MG63 (cell line): Measurements from ENCODE around the gene ARID3B. TPM values are rescaled to one million over a fixed set of nuclear protein-coding genes. Genes with fewer than 3 reads are reported as not detected.

Experiments
- DNase-seq: peaks from one replicate; pipeline ENCODE4 v3.0.0-alpha.2; 2020
- H3K27me3 ChIP-seq: fragments of 250-450 bp; sonication (Bioruptor Pico); 2 replicates; pipeline ENCODE4 v1.5.1; 2020; ENCODE audit warnings: mild to moderate bottlenecking, moderate library complexity
- H3K36me3 ChIP-seq: fragments of 250-450 bp; sonication (Bioruptor Pico); 2 replicates; pipeline ENCODE4 v1.5.1; 2020; ENCODE audit warnings: mild to moderate bottlenecking, moderate library complexity
- H3K4me3 ChIP-seq: fragments of 250-450 bp; sonication (Bioruptor Pico); 2 replicates; pipeline ENCODE4 v1.5.1; 2020; ENCODE audit warnings: mild to moderate bottlenecking, moderate library complexity
- H3K9me3 ChIP-seq: fragments of 250-450 bp; sonication (Bioruptor Pico); 2 replicates; pipeline ENCODE4 v1.5.1; 2020; ENCODE audit warnings: mild to moderate bottlenecking, moderate library complexity
- total RNA-seq: library from RNA; depleted of rRNA; stranded (reverse); fragments of >200 nt; shearing (Covaris generic); gene quantifications from 2 replicates; pipeline ENCODE4 v1.2.3, GENCODE V29; 2014; ENCODE audit warnings: low replicate concordance

The ARID3B gene
- total RNA-seq, 1 experiment from 2014 or later, result 1.3 TPM

- Histone ChIP-seq H3K36me3 (peaks cover 25% of the 10 kb centered on the region), H3K9me3 (no peaks in the 10 kb centered on the region), H3K4me3 (no peak overlapping the region), H3K27me3 (no peaks in the 10 kb centered on the region; the same call in none of the 2 replicates)
- no peak for DNase-seq
Measured at GRCh38 chr15:74547616-74548015, 6.6 kb downstream of the ARID3B start.

- H3K4me3 ChIP-seq, result no peak overlapping the region
- H3K27me3 ChIP-seq, result no peaks in the 10 kb centered on the region; the same call in 1 of the 2 replicates
- peaks cover 25% of the 10 kb centered on the region for H3K36me3 ChIP-seq
- no peak for DNase-seq
- no peaks in the 10 kb centered on the region for H3K9me3 ChIP-seq
Measured at GRCh38 chr15:74548241-74548640, 7.2 kb downstream of the ARID3B start.

- Histone ChIP-seq H3K36me3 (peaks cover 21% of the 10 kb centered on the region), H3K4me3 (no peak overlapping the region), H3K9me3 (no peaks in the 10 kb centered on the region), H3K27me3 (no peaks in the 10 kb centered on the region; the same call in 1 of the 2 replicates)
- DNase-seq, result no peak
Measured at GRCh38 chr15:74549816-74550215, 8.8 kb downstream of the ARID3B start.

- no peaks in the 10 kb centered on the region for H3K9me3 ChIP-seq
- DNase-seq, result no peak
- peaks cover 18% of the 10 kb centered on the region for H3K36me3 ChIP-seq
- no peaks in the 10 kb centered on the region; the same call in 1 of the 2 replicates for H3K27me3 ChIP-seq
- no peak overlapping the region for H3K4me3 ChIP-seq
Measured at GRCh38 chr15:74551714-74552113, 10.7 kb downstream of the ARID3B start.

- Histone ChIP-seq H3K27me3 (no peaks in the 10 kb centered on the region), H3K9me3 (no peaks in the 10 kb centered on the region), H3K4me3 (no peak overlapping the region), H3K36me3 (peaks cover 11% of the 10 kb centered on the region)
- no peak for DNase-seq
Measured at GRCh38 chr15:74552773-74553441, 11.9 kb downstream of the ARID3B start.

GRCh38 chr15:74555192-74555591 is 14.2 kb downstream of the ARID3B start:
- no peaks in the 10 kb centered on the region for H3K27me3 ChIP-seq
- H3K4me3 ChIP-seq, result no peak overlapping the region
- H3K9me3 ChIP-seq, result no peaks in the 10 kb centered on the region
- peaks cover 3% of the 10 kb centered on the region for H3K36me3 ChIP-seq
- DNase-seq, result no peak

GRCh38 chr15:74558706-74559105 is 17.7 kb downstream of the ARID3B start:
- Histone ChIP-seq H3K4me3 (no peak overlapping the region), H3K27me3 (no peaks in the 10 kb centered on the region), H3K36me3 (no peaks in the 10 kb centered on the region; the same call in 1 of the 2 replicates), H3K9me3 (no peaks in the 10 kb centered on the region)
- DNase-seq, result no peak

GRCh38 chr15:74563442-74563841 is 22.4 kb downstream of the ARID3B start:
- H3K27me3 ChIP-seq, result no peaks in the 10 kb centered on the region
- no peak for DNase-seq
- peaks cover 2% of the 10 kb centered on the region; the same call in 1 of the 2 replicates for H3K36me3 ChIP-seq
- no peak overlapping the region for H3K4me3 ChIP-seq
- H3K9me3 ChIP-seq, result no peaks in the 10 kb centered on the region

- no peaks in the 10 kb centered on the region for H3K9me3 ChIP-seq
- DNase-seq, result no peak
- H3K4me3 ChIP-seq, result no peak overlapping the region
- peaks cover 2% of the 10 kb centered on the region; the same call in 1 of the 2 replicates for H3K36me3 ChIP-seq
- H3K27me3 ChIP-seq, result no peaks in the 10 kb centered on the region
Measured at GRCh38 chr15:74564182-74564581, 23.2 kb downstream of the ARID3B start.

GRCh38 chr15:74565381-74566085 is 24.5 kb downstream of the ARID3B start:
- DNase-seq, result no peak
- H3K9me3 ChIP-seq, result no peaks in the 10 kb centered on the region
- no peak overlapping the region for H3K4me3 ChIP-seq
- H3K27me3 ChIP-seq, result no peaks in the 10 kb centered on the region
- peaks cover 2% of the 10 kb centered on the region for H3K36me3 ChIP-seq

GRCh38 chr15:74568594-74568993 is 27.6 kb downstream of the ARID3B start:
- Histone ChIP-seq H3K9me3 (no peaks in the 10 kb centered on the region), H3K36me3 (peaks cover 2% of the 10 kb centered on the region), H3K27me3 (no peaks in the 10 kb centered on the region), H3K4me3 (no peak overlapping the region)
- DNase-seq, result no peak

GRCh38 chr15:74569731-74570070 is 28.7 kb downstream of the ARID3B start:
- H3K9me3 ChIP-seq, result no peaks in the 10 kb centered on the region

GRCh38 chr15:74571191-74571590 is 30.2 kb downstream of the ARID3B start:
- Histone ChIP-seq H3K4me3 (no peak overlapping the region), H3K27me3 (no peaks in the 10 kb centered on the region), H3K36me3 (peaks cover 11% of the 10 kb centered on the region), H3K9me3 (no peaks in the 10 kb centered on the region)
- no peak for DNase-seq

More at GRCh38 chr15:74569731-74570070, 28.7 kb downstream of the ARID3B start:
- Histone ChIP-seq H3K4me3 (no peak overlapping the region), H3K27me3 (no peaks in the 10 kb centered on the region), H3K36me3 (peaks cover 11% of the 10 kb centered on the region)
- no peak for DNase-seq

- peak; percentile 12 for DNase-seq
- Histone ChIP-seq H3K4me3 (no peak overlapping the region), H3K27me3 (no peaks in the 10 kb centered on the region), H3K36me3 (peaks cover 12% of the 10 kb centered on the region), H3K9me3 (no peaks in the 10 kb centered on the region)
Measured at GRCh38 chr15:74573987-74574386, 33.0 kb downstream of the ARID3B start.

- Histone ChIP-seq H3K36me3 (peaks cover 15% of the 10 kb centered on the region), H3K4me3 (no peak overlapping the region), H3K9me3 (no peaks in the 10 kb centered on the region), H3K27me3 (no peaks in the 10 kb centered on the region)
- no peak for DNase-seq
Measured at GRCh38 chr15:74578496-74578994, 37.5 kb downstream of the ARID3B start.

- Histone ChIP-seq H3K4me3 (no peak overlapping the region), H3K27me3 (no peaks in the 10 kb centered on the region), H3K9me3 (no peaks in the 10 kb centered on the region), H3K36me3 (peaks cover 12% of the 10 kb centered on the region)
- DNase-seq, result no peak
Measured at GRCh38 chr15:74579001-74579400, 38.0 kb downstream of the ARID3B start.

GRCh38 chr15:74580538-74581350 is 39.7 kb downstream of the ARID3B start:
- Histone ChIP-seq H3K27me3 (no peaks in the 10 kb centered on the region), H3K36me3 (peaks cover 9% of the 10 kb centered on the region), H3K4me3 (no peak overlapping the region), H3K9me3 (no peaks in the 10 kb centered on the region)
- no peak for DNase-seq
